IPS-20b (cell line): ENCODE data around the gene ATP8B3.
"Not testable (repeated sequence)": the region's sequence is repeated elsewhere in the genome, so short reads cannot be mapped to it uniquely, and the experiment has no call there.

Experiments used
- H3K27ac ChIP-seq: one replicate; pipeline ENCODE4 v1.5.1; 2013; ENCODE audit warnings: low read length
- H3K27me3 ChIP-seq: 2 replicates; pipeline ENCODE4 v1.6.1; 2013; ENCODE audit warnings: mild to moderate bottlenecking, low read length, inconsistent platforms; ENCODE audit not compliant: insufficient read depth
- H3K36me3 ChIP-seq: 2 replicates; pipeline ENCODE4 v1.6.1; 2013; ENCODE audit warnings: low read depth, mild to moderate bottlenecking, inconsistent platforms, low read length, moderate library complexity; ENCODE audit not compliant: insufficient read depth
- H3K4me1 ChIP-seq: 2 replicates; pipeline ENCODE4 v1.6.1; 2013; ENCODE audit warnings: mild to moderate bottlenecking, control low read depth, inconsistent platforms, low read length, moderate library complexity; ENCODE audit not compliant: insufficient read depth
- H3K4me3 ChIP-seq: 2 replicates; pipeline ENCODE4 v1.5.1; 2013; ENCODE audit warnings: mild to moderate bottlenecking, low read length, inconsistent platforms
- H3K9ac ChIP-seq: 2 replicates; pipeline ENCODE4 v1.6.1; 2013; ENCODE audit warnings: low read depth, mild to moderate bottlenecking, inconsistent platforms, low read length, moderate library complexity
- H3K9me3 ChIP-seq: 2 replicates; pipeline ENCODE4 v1.6.1; 2013; ENCODE audit warnings: mild to moderate bottlenecking, low read depth, low read length, inconsistent platforms; ENCODE audit not compliant: insufficient read depth

Gene ATP8B3

GRCh38 chr19:1760786-1761527 lies 51.1 kb downstream of the ATP8B3 start:
- H3K27me3 ChIP-seq = peaks cover 100% of the 10 kb centered on the region

GRCh38 chr19:1760020-1760419 lies 52.1 kb downstream of the ATP8B3 start:
- Histone ChIP-seq H3K27me3 (peaks cover 100% of the 10 kb centered on the region), H3K4me3 (no peak overlapping the region), H3K9ac (no peak overlapping the region), H3K4me1 (no peaks in the 10 kb centered on the region), H3K9me3 (no peaks in the 10 kb centered on the region), H3K27ac (no peak overlapping the region), H3K36me3 (no peaks in the 10 kb centered on the region)

More at GRCh38 chr19:1760786-1761527, 51.1 kb downstream of the ATP8B3 start:
- not testable (repeated sequence) for H3K27ac ChIP-seq, H3K4me3 ChIP-seq, H3K9ac ChIP-seq, H3K36me3 ChIP-seq, H3K9me3 ChIP-seq, H3K4me1 ChIP-seq

GRCh38 chr19:1758959-1759903 lies 52.8 kb downstream of the ATP8B3 start:
- H3K4me3 ChIP-seq = no peak overlapping the region
- no peaks in the 10 kb centered on the region for H3K36me3 ChIP-seq
- peaks cover 99% of the 10 kb centered on the region for H3K27me3 ChIP-seq
- no peaks in the 10 kb centered on the region for H3K4me1 ChIP-seq
- no peak overlapping the region for H3K27ac ChIP-seq
- H3K9ac ChIP-seq = no peak overlapping the region
- no peaks in the 10 kb centered on the region for H3K9me3 ChIP-seq

- Histone ChIP-seq H3K9ac (no peak overlapping the region), H3K36me3 (no peaks in the 10 kb centered on the region), H3K9me3 (no peaks in the 10 kb centered on the region), H3K27me3 (peaks cover 93% of the 10 kb centered on the region), H3K27ac (no peak overlapping the region), H3K4me1 (no peaks in the 10 kb centered on the region), H3K4me3 (no peak overlapping the region)
Measured at GRCh38 chr19:1758231-1758577, 53.9 kb downstream of the ATP8B3 start.

GRCh38 chr19:1757468-1758230 lies 54.4 kb downstream of the ATP8B3 start:
- no peak overlapping the region for H3K27ac ChIP-seq
- H3K4me1 ChIP-seq = no peaks in the 10 kb centered on the region
- no peaks in the 10 kb centered on the region for H3K9me3 ChIP-seq
- peaks cover 93% of the 10 kb centered on the region for H3K27me3 ChIP-seq
- no peaks in the 10 kb centered on the region for H3K36me3 ChIP-seq
- no peak overlapping the region for H3K4me3 ChIP-seq
- no peak overlapping the region for H3K9ac ChIP-seq

- H3K4me1 ChIP-seq = no peaks in the 10 kb centered on the region
- peaks cover 93% of the 10 kb centered on the region for H3K27me3 ChIP-seq
- no peaks in the 10 kb centered on the region for H3K9me3 ChIP-seq
- H3K4me3 ChIP-seq = no peak overlapping the region
- H3K9ac ChIP-seq = no peak overlapping the region
- H3K36me3 ChIP-seq = no peaks in the 10 kb centered on the region
- no peak overlapping the region for H3K27ac ChIP-seq
Measured at GRCh38 chr19:1756705-1757465, 55.2 kb downstream of the ATP8B3 start.

GRCh38 chr19:1756264-1756663 lies 55.8 kb downstream of the ATP8B3 start:
- H3K9ac ChIP-seq = no peak overlapping the region
- H3K9me3 ChIP-seq = no peaks in the 10 kb centered on the region
- no peaks in the 10 kb centered on the region for H3K4me1 ChIP-seq
- peaks cover 93% of the 10 kb centered on the region for H3K27me3 ChIP-seq
- no peak overlapping the region for H3K27ac ChIP-seq
- H3K4me3 ChIP-seq = no peak overlapping the region
- H3K36me3 ChIP-seq = no peaks in the 10 kb centered on the region

- Histone ChIP-seq H3K4me3 (no peak overlapping the region), H3K27ac (no peak overlapping the region), H3K9me3 (no peaks in the 10 kb centered on the region), H3K27me3 (peaks cover 93% of the 10 kb centered on the region), H3K9ac (no peak overlapping the region), H3K4me1 (no peaks in the 10 kb centered on the region), H3K36me3 (no peaks in the 10 kb centered on the region)
Measured at GRCh38 chr19:1755467-1756171, 56.5 kb downstream of the ATP8B3 start.

- Histone ChIP-seq H3K4me3 (no peak overlapping the region), H3K9ac (no peak overlapping the region), H3K9me3 (no peaks in the 10 kb centered on the region), H3K27me3 (peaks cover 93% of the 10 kb centered on the region), H3K4me1 (no peaks in the 10 kb centered on the region), H3K27ac (no peak overlapping the region), H3K36me3 (no peaks in the 10 kb centered on the region)
Measured at GRCh38 chr19:1754636-1755466, 57.2 kb downstream of the ATP8B3 start.

GRCh38 chr19:1754018-1754635 lies 57.9 kb downstream of the ATP8B3 start:
- H3K9ac ChIP-seq = no peak overlapping the region
- no peak overlapping the region for H3K27ac ChIP-seq
- H3K4me1 ChIP-seq = no peaks in the 10 kb centered on the region
- no peak overlapping the region for H3K4me3 ChIP-seq
- peaks cover 93% of the 10 kb centered on the region for H3K27me3 ChIP-seq
- H3K36me3 ChIP-seq = no peaks in the 10 kb centered on the region
- H3K9me3 ChIP-seq = no peaks in the 10 kb centered on the region
